Non-pigmented ciliary epithelial cell (primary cell): ENCODE measurements around the gene KIR2DL1.
"Not testable (repeated sequence)": the region's sequence is repeated elsewhere in the genome, so short reads cannot be mapped to it uniquely, and the experiment has no call there.

Source experiments
- DNase-seq: peaks from one replicate; pipeline ENCODE4 v3.0.0-alpha.2; 2010; ENCODE audit warnings: low read depth

The KIR2DL1 gene

DNA sequence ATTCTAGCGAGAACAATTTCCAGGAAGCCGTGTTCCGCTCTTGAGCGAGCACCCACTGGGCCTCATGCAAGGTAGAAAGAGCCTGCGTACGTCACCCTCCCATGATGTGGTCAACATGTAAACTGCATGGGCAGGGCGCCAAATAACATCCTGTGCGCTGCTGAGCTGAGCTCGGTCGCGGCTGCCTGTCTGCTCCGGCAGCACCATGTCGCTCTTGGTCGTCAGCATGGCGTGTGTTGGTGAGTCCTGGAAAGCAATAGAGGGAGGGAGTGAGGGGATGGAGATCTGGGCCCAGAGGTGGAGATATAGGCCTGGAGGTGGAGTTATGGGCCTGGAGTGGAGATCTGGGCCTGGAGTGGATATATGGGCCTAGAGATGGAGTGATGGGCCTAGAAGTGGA is at the start of gene KIR2DL1:
KIR2DL1 (plus strand) TSS at position 148 of the 400 bp plus-strand sequence; CDS start at position 206, 58 bp downstream.
- not testable (repeated sequence) for DNase-seq

- DNase-seq: no peak
These were observed 45.5 kb upstream of the KIR2DL1 start, which contains the start of gene KIR3DL3 for GRCh38 chr19:54724142-54724541. KIR3DL3 (plus strand) TSS chr19:54724442; CDS start chr19:54724497, 55 bp downstream.

DNA sequence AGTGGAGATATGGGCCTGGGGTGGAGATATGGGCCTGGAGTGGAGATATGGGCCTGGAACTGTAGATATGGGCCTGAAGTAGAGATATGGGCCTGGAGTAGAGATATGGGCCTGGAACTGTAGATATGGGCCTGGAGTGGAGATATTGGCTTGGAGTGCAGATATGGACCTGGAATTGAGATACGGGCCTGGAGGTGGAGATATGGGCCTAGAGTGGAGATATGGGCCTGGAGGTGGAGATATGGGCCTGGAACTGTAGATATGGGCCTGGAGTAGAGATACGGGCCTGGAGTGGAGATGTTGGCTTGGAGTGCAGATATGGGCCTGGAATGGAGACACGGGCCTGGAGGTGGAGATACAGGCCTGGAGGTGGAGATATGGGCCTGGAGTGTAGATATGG is 44.9 kb upstream of the KIR2DL1 start:
- DNase-seq: no peak

- no peak for DNase-seq
These were observed 44.3 kb upstream of the KIR2DL1 start for GRCh38 chr19:54725321-54725720.

GRCh38 chr19:54727562-54727961 is 42.0 kb upstream of the KIR2DL1 start:
- DNase-seq: no peak

DNA sequence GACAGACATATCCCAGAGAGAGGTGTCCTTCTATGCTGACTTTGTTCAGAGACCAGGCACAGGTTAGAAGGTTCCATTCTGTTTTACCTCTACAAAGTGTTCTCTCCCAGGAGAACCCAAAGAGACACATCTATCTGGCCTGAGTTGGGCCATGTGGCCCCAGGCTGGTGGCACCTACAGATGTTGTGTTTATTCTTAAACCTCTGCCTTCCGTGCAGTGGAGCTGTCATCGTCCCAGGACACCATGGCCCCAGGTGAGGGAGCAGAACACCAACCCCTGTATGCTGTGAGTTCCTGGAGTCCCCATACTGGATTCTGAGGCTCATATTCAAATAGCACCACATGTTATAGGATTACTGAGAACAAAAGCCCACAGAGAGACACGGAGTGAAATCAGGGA is 41.4 kb upstream of the KIR2DL1 start:
- no peak for DNase-seq

- no peak for DNase-seq
These were observed 40.0 kb upstream of the KIR2DL1 start for GRCh38 chr19:54729416-54730188.

GRCh38 chr19:54731191-54731590 is 38.4 kb upstream of the KIR2DL1 start:
- no peak for DNase-seq

- DNase-seq: not testable (repeated sequence)
These were observed 31.3 kb upstream of the KIR2DL1 start, which contains the start of gene KIR2DL3 for GRCh38 chr19:54738306-54738705. KIR2DL3 (plus strand) TSS chr19:54738513; CDS start chr19:54738546, 33 bp downstream.

- DNase-seq: no peak
These were observed 30.9 kb upstream of the KIR2DL1 start for GRCh38 chr19:54738715-54739114.

DNA sequence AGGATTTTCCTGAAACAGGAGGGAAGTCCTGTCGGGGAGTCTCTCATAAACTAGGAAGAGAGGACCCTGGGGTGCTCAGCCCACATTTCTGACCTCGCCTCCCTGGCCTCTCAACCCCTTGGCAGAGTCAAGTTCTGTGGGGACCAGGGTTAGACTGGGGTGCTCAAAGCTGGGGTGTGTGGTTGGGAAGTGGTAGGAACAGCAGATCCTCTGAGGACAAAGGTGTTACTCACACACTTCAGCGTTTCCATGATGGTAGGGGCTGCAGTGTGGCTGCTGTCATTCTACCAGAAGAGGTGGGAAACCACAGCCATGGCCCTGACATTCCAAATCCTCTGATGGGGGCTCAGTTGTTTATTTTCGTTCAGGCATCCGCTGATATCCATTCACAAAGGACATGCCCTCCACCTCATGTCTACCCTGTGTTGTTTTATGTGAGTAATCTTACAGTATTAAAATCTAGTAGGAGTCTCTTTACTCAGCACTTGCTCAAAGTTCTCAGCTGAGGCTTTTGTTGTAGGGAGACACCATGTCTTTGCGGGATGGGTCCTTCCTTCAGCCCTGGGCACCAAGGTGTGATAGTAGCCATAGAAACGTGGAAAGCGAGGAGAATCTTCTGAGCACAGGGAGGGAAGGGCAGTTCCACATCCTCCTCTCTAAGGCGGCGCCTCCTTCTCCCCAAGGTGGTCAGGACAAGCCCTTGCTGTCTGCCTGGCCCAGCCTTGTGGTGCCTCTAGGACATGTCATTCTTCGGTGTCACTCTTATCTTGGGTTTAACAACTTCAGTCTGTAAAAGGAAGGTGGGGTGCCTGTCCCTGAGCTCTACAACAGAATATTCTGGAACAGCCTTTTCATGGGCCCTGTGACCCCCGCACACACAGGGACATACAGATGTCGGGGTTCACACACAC is 29.8 kb upstream of the KIR2DL1 start:
- DNase-seq: no peak

- DNase-seq: not testable (repeated sequence)
These were observed 27.6 kb upstream of the KIR2DL1 start for GRCh38 chr19:54741950-54742349.

- DNase-seq: not testable (repeated sequence)
These were observed 25.5 kb upstream of the KIR2DL1 start for GRCh38 chr19:54744080-54744479.

- not testable (repeated sequence) for DNase-seq
These were observed 21.8 kb upstream of the KIR2DL1 start for GRCh38 chr19:54747614-54748322.

DNA sequence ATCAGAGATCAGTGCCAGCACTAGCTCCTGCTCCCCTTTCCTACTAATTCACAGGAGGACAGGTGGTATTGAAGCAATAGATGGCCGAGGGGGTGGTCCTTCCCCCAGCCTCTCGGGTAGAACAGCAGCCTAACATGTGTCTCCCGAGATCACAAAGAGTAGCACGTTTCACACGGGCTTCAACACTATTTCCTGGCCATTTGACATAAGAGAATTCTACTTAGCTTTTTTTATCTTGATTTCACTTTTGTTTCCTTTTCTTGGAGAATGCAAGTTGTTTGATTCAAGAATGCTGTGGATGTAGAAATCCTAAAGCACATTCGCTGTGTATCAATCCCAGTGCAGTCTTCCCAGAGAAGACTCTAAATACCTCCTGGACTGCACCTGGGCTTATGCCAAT is 19.3 kb upstream of the KIR2DL1 start:
- not testable (repeated sequence) for DNase-seq

GRCh38 chr19:54756204-54757110 is 13.1 kb upstream of the KIR2DL1 start:
- not testable (repeated sequence) for DNase-seq

GRCh38 chr19:54758577-54758976 is 11.0 kb upstream of the KIR2DL1 start:
- DNase-seq: not testable (repeated sequence)

DNA sequence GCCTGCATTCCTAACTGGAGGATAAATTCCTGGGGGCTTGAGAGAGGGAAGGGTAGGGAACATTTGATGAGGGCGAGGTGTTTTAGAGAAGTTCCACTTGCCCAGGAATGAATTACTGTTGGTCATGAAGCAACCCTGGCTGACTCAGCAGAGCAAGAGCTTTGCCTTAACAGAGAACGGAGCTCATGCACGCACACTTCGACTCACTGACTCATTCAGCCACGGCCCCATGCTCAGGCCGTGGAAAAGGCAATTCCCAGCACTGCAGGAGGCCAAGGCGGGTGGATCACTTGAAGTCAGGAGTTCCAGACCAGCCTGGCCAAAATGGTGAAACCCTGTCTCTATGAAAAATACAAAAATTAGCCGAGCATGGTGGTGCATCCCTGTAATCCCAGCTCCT is 5.4 kb upstream of the KIR2DL1 start:
- DNase-seq: not testable (repeated sequence)

DNA sequence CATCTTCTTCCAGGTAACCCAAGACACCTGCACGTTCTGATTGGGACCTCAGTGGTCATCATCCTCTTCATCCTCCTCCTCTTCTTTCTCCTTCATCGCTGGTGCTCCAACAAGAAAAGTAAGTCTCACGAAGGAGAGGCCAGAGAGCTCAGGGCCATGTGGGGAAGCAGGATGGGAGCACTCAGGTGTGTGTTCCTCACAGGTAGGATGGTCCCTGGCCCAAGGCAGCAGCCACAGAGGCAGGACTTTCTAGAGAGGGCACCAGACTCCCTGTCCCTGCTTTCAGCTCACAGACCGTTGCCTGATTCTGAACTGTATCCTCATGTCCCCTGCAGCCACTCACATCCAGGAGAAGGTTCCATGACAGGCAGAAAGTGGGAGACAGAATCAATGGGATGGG is 3.1 kb upstream of the KIR2DL1 start:
- DNase-seq: not testable (repeated sequence)

- not testable (repeated sequence) for DNase-seq
These were observed 918 bp downstream of the KIR2DL1 start for GRCh38 chr19:54770511-54770910.
